GM19455 (cell line): Measurements from ENCODE around the gene PCSK5.

Source experiments
- ATAC-seq: cut with Tn5 transposase; IDR thresholded peaks from one replicate; pipeline ENCODE4 v1.9.1; 2021; ENCODE audit not compliant: unreplicated experiment

Gene PCSK5

DNA sequence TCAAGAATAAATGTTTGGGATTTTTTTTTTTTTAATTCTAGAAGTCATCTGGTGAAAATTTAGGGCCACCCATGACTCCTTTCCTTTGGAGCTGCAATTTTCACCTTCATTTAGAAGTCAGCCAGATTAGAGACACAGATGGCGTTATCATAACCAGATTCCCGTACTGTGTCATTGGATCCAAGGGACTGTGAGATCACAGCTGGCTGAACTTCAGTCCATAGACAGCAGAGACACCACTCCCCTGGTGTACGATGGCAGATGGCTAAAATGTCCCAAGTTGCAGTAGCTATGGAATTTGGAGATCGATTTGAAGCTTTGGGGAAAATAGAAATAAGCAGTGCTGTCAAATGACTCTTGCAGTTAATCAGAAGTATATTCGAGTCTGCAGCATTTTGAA is 287.5 kb downstream of the PCSK5 start:
- ATAC-seq, result no peak

DNA sequence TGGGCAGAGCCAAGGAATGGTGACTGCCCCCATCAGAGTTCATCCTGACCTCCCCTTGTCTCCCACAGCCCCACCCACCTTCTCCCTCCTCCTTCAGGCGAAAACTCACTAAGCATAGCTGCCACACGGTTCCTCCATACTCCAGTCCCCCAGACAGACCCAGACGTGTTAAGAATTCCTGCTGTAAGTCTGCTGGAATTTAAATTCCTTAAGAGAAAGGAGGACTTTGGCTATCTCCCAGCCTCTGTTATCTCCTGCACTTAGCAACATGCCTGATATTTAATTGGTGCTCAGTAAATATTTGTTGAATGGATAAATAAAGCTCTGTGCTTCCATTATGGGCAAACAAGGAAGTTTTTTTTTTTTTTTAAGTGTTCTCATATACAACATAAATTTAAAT is 290.1 kb downstream of the PCSK5 start:
- ATAC-seq, result no peak

DNA sequence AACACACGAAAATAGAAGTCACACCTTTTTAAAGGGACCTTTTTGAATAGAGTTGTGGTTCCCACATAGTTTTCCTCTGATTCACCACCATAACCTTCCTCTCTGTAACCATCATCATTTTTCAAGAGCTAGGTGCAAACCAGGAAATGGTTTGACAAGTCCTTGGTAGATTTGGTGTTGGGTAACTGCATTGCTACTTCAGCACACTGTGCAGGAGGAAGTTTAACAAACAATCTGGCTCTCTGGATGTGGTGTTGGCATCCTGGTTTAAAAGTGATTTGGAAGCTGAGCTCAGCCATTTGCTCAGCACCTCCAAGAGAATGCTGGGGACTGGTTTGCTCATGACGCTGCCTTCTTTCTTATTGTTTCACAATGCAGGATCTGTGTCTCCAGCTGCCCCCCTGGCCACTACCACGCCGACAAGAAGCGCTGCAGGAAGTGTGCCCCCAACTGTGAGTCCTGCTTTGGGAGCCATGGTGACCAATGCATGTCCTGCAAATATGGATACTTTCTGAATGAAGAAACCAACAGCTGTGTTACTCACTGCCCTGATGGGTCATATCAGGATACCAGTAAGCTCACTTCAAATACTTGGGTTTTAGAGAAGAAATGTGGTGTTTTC is 290.7 kb downstream of the PCSK5 start:
- no peak for ATAC-seq

DNA sequence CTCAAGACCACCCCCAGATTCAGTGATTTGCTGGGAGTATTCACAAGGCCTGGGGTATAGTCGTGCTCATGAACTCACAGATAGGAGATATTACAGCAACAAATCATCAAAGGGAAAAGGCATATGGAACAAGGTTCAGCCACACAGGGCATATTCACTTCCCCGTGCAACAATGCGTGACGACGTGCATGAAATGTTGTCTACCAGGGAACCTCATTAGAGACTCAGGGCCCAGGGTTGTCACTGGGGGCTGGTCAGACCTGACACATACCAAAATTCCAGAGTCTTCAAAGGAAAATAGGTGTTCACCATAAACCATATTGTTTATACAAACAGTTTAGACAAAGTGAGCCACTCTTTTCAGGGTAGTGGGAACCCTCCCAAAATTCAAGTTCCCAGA is 291.3 kb downstream of the PCSK5 start:
- no peak for ATAC-seq

DNA sequence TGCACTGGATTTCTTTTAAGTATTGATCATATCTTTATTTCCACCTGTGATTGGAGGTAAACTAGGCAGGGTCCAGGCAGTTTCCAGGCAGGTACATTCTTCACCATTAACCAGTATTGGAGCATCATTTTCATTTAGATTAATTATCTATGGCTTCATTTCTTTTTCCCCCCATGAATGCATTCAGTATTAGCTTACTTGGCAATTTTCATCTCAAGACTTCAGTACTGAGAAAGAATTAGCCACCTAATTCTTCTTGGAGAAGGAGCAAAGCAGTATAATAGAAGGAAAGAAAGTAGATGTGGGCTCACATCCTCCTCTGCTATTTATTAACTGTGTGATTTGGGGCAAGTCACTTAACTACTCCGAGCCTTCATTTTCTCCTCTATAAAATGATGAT is 295.0 kb downstream of the PCSK5 start:
- no peak for ATAC-seq

DNA sequence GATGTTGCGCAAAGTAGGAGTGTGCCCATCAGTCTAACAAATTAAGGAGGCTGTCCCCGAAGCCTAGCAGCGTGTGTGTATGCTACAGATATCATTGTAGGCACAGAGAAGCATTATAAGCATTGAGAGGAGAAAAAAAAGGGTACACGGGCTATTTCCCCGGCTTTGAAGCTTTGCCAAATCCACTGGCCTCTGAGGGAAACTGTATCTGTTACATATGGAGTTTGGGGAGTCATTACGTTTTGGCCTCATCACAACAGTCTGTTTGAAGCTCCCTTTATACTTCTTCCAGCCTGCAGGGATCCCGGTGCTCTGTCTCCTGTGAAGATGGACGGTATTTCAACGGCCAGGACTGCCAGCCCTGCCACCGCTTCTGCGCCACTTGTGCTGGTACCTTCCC is 297.8 kb downstream of the PCSK5 start:
- no peak for ATAC-seq

DNA sequence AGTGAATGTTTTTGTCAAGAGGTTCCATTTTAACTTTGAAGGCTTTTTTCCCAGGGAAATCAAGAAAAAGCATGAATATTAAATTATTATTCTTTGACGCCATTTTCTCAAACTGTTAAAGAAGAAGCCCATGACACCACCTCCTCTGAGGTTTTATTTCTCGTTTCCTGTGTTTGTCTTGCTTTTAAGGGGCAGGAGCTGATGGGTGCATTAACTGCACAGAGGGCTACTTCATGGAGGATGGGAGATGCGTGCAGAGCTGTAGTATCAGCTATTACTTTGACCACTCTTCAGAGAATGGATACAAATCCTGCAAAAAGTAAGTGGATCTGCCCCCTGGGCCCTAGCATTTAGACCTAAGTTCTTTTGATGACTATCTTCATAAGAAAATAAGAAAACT is 298.4 kb downstream of the PCSK5 start:
- no peak for ATAC-seq

DNA sequence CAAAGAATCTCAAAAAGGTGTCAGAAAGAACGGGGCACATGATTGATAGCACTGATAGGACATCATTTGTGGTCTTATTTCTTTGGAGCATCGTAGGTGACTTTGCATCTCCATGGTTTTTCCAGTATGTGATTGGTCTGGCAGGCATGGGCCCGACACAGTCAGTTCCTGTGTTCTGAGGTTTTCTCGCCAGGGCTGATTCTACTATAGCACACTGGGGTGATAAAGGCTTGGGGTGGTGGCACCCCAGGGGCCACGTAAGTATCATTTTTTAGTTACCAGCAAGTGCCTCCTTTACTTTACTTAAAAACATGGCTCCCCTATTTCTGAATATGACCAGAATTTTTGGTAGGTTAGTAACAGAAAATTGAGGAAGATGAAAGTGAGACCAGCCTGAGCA is 301.0 kb downstream of the PCSK5 start:
- ATAC-seq, result no peak

DNA sequence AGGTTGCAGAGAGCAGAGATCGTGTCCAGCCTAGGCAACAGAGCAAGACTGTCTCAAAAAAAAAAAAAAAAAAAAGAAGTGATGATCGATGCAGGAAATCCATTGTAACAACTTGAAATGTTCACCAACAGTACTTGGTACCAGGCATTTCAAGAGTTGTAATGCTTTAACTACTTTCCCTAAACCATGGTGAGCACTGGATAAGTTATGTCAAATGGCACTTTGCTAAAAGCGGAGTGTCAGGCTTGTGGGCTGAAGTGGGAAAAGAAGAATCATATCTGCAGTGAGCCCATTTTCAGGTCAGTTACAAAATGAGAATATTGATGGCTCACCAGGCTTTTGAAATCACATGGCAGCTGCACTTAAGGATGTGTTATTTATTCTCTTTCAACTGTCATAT is 301.5 kb downstream of the PCSK5 start:
- no peak for ATAC-seq

DNA sequence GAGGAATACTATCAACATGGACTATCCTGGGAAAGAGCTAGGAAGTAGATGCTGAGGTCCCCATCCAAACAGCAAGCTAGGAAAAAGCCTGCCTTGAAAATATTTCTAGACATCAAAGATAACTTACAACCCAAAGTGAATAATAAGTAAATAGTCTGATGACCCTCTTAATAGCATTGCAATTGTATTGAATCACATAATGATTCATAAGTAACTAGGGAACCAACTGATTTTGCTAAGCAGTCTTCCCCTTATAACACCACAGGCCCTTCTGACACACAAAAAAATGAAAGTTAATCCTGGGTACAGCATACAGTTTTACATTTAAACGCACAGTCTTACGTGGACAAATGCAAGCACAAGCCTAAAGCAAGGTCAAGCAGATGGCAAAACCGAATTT is 304.4 kb downstream of the PCSK5 start:
- no peak for ATAC-seq

DNA sequence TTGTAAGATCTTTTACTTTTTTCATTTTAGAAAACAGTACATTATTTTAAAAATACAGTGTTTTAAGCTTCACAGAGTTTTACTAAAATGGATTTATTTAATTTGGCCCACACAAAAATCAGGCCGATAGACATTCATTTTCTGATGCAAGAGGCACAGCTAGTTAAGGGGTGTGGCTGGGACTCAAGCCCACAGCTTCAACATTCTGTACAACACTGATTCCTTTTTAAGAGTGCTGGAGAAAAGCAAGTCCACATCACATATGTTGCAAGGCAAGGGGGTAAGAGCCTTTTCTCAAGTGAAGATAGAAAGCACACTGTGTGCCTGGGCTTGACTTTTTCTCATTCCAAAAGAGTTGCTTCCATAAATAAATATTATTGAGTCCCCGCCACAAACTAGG is 307.9 kb downstream of the PCSK5 start:
- ATAC-seq, result no peak

DNA sequence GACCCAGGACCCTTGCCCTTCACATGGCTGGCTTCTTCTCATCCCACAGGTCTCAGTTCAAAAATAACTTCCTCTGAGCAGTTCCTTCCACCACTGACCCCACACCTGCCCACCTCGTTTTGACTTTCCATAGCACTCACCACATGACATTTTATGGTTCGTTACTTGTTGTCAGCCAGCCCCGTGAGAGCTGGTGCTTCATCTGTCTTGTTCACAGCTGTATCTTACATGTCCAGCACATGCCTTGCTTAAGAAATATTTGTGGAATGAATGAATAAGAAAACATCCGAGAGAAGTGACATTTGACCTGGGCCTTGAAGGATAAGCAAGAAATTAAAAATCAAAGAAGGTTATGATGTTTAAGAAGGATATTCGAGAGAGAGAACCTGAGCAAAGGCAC is 309.8 kb downstream of the PCSK5 start:
- ATAC-seq, result no peak

DNA sequence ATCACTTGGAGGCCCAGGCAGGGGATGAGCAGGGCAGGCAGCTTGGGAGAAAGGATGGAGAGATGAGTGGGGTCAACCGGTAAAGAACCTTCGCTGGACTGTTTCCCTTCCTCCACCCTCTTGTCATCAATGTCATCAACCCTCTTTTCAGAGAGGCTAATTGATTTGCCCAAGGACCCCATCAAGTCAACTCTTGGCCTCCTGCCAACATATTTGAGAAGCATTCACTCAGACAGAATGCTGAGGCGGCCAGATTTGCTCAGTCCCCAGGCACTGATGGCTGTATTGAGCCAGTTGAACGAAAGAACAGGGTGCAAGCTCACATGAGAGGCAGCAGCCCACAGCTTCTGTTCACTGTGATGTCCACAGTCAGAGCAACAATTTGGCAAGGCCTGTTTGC is 310.3 kb downstream of the PCSK5 start:
- ATAC-seq, result no peak

DNA sequence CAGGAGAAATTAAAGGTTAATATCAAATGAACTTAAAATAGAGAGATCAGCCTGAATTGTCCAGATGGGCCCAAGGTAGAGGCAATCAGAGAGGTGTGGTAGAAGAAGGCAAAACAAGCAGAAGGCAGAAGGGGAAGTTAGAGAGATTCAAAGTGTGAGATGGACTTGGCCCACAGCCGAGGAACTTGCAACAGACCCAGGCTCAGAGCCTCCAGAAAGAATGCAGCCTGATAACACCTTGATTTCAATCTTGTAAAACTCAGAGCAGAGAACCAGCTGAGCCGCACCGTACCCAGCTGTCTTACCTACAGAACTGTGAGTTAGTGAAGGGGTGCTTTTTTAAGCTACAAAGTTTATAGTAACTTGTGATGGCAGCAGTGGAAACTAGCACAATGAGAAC is 312.9 kb downstream of the PCSK5 start:
- no peak for ATAC-seq

DNA sequence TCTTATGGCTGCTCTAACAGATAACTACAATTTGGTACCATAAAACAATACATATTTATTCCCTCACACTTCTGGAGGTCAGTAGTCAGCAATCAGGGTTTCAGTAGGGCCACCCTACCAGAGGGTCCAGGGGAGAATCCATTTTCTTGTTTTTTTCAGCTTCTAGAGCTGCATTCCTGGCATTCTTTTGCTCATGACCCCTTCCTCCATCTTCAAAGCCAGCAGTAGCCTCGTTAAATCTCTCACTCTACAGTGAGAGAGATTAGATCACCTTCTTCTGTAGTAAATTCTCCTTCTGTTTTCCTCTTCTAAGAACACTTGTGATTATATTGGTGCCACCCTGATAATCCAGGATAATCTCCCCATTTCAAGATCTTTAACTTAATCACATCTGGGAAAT is 316.3 kb downstream of the PCSK5 start:
- no peak for ATAC-seq

DNA sequence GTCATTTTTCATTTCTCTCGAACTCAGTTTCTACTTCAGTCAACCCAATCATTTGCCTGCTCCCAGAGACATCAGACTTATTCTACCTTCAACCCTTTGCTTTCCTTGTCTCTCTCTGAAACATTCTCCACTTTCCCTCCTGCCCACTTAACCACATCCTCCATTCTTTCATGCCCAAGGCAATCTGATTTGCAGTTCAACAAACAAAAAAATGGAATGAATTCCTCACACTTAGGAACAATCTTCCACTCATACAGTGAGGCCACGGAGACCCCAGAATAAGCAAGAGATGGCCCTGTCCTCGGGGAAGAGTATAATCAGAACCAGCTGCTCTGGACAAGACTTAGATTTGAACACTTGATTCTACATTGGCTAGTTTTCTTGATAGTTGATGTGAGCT is 323.3 kb downstream of the PCSK5 start:
- ATAC-seq, result no peak

DNA sequence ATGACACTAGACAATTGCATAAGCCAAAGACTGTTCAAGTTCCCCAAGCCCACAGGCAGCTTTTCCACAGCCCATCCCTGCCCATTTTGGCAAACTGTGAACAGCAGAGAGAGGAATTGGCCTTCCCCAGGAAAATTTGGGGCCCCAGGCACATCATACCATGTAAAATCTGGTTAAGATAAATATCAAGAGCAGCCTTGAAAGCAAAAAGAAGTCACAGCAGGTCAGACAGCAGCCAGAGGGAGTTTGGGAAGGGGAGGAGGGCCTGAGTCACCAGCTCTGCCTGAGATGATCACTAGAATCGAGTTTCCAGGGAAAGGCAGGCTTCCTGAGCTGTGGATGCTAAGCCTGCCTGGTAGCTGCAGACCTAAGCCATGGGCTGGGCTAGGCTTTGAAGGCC is 324.6 kb downstream of the PCSK5 start:
- ATAC-seq, result no peak

DNA sequence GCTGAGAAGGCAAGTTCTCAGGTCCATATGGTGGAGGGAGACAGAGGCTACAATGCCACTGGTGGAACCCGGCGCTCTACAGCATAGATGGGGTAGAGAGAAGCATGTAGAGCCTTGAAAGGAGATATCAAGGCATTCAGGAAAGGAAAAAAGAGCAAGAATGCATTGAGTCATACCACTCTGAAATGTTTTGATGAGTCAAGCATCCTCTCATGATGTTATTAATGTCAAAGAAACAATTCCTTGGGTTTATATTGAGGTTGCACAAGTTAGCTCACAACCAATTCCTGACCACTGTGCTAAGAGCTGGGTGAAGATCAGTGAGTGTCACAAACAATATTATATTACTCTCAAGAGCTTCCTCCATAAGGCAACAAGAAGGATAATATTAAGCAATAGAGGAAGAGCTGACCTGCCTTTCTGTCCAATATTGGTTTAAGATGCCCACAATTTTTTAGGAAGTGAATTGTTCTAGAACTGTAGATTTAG is 325.7 kb downstream of the PCSK5 start:
- no peak for ATAC-seq

DNA sequence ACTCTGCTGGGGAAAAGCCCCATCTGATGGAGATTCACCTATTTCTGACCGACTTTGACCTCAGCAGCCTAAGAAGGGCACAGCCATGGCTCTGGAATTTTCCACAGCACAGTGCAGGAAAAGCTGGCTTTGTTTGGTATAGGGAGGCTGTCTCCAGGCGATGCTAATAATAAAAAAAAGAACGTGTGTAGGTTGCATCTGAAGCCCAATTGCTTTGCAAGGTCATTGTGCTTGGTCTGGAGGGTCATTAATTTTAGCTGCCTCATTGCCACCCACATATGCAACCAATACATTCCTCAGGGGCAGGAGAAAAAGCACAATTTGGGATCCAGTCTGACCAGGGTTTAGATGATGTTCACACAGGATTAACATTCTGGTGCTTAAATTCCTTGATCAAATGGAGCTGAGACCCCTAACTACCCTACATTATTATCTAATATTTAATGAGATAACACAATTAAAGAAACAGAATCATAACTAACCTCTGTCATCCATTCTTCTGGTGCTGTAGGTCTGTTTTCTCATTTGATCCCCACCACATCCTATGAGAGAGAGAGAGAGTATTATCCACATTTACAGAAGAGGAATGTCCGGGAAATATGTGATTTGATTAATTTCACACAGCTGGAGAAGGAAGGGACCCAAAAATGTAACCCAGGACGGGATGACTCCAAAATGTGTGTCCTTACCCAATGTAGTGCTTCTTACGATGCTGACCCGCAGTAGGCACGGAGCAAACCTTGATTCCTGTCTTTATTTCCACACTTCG is 327.8 kb downstream of the PCSK5 start:
- no peak for ATAC-seq

DNA sequence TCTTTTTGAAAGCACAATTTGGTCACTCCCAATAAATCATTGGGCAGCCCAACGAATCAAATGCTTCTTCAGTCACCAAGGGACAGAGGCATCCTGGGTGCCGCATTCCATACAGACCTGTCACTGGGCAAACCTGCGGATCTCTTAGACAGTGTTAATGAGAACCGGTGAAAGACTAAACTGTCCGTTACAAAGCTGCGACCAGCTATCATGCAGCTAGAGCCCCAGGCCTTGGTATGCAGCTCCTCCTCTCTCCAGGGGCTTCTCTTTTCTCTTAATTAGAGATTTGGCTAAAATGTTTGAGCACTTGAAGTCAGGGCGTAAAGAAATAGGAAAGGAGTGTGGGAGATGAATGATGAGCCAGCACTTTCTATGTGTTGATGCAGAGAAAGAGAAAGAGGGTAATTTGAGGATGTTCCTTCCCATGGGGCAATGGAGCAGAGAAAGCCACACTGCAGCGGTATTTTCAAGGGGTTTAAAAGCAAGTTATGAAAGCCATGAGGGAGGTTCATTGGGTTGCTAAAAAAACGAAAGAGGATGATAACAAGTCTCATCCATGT is 328.5 kb downstream of the PCSK5 start:
- no peak for ATAC-seq

DNA sequence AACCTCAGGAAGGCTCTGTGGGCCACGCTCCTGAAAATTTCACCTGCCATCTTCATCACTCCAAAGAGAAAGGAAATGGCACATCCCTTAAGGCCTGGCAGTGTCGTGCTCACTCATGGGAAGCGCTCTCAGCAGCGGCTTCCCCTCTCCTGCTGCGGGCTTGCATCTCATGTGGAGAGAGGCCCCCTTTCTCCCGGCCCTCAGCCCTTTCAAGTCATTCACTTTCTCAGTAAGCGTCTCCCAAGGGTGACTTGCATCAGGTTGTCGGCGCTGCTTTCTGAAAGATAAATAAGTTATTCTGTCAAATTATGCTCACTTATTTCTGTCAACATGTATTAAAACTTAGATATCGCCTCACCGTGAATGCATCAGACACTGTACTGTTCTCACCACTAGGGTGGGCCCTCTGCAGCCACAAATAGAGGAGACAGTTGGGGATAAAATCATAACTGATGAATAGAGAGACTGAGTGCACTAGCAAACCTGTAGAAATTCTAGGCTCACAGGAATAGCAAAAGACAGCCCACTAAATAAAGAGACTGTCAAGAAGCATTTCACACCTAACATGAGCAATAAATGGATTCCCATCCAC is 329.2 kb downstream of the PCSK5 start:
- ATAC-seq, result no peak

DNA sequence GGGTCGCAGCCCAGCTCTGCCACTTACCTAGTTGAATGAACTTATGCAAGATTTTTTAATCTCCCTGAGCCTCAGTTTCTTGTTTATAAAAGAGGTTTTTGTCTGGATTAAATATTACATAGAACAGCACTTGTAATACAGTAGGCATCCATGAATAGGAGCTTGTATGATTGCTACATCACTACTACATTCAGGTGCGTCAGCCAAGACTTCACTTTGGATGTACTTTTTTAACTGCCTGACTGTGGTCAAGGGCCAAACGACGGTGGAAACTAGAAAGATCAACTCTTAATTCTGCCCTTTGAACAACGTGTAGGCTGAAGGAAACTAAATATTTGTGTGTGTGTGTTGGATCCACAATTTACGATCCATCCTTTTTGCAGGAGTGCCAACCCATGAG is 330.9 kb downstream of the PCSK5 start:
- no peak for ATAC-seq
